ENCODE results near the gene C16orf78. TPM values are rescaled to one million over a fixed set of nuclear protein-coding genes. Genes with fewer than 3 reads are reported as not detected.

Gene C16orf78
- total RNA-seq, 1 donor from 2014 or later = not detected

GRCh38 chr16:49405530-49405929 lies 31.9 kb downstream of the C16orf78 start:
- no peak for DNase-seq (ENCODE audit: extremely low spot score, unreplicated experiment)
- H3K27ac Mint-ChIP-seq = no peak overlapping the region
- H3K9me3 Mint-ChIP-seq = peaks cover 10% of the 10 kb centered on the region
- H3K4me3 Mint-ChIP-seq = no peak overlapping the region
- peaks cover 14% of the 10 kb centered on the region for H3K27me3 Mint-ChIP-seq
- peaks cover 7% of the 10 kb centered on the region for H3K4me1 Mint-ChIP-seq (ENCODE audit: unreplicated experiment)
- TF ChIP-seq CTCF (conservative IDR thresholded peaks at IDR 0.05) = no peak
- H3K36me3 Mint-ChIP-seq = no peaks in the 10 kb centered on the region

- peak; percentile 89 for DNase-seq (ENCODE audit: extremely low spot score, unreplicated experiment)
- peak; percentile 97 for TF ChIP-seq CTCF (conservative IDR thresholded peaks at IDR 0.05)
- H3K36me3 Mint-ChIP-seq = no peaks in the 10 kb centered on the region
- peaks cover 15% of the 10 kb centered on the region for H3K27me3 Mint-ChIP-seq
- H3K27ac Mint-ChIP-seq = no peak overlapping the region
- H3K9me3 Mint-ChIP-seq = peaks cover 10% of the 10 kb centered on the region
- H3K4me3 Mint-ChIP-seq = no peak overlapping the region
- peaks cover 7% of the 10 kb centered on the region for H3K4me1 Mint-ChIP-seq (ENCODE audit: unreplicated experiment)
These were observed 34.4 kb downstream of the C16orf78 start for GRCh38 chr16:49407873-49408550.

GRCh38 chr16:49409121-49409520 lies 35.5 kb downstream of the C16orf78 start:
- no peak overlapping the region for H3K4me3 Mint-ChIP-seq
- no peak for TF ChIP-seq CTCF (conservative IDR thresholded peaks at IDR 0.05)
- H3K36me3 Mint-ChIP-seq = no peaks in the 10 kb centered on the region
- peaks cover 10% of the 10 kb centered on the region for H3K9me3 Mint-ChIP-seq
- DNase-seq (ENCODE audit: extremely low spot score, unreplicated experiment) = no peak
- peaks cover 7% of the 10 kb centered on the region for H3K4me1 Mint-ChIP-seq (ENCODE audit: unreplicated experiment)
- peaks cover 15% of the 10 kb centered on the region for H3K27me3 Mint-ChIP-seq
- H3K27ac Mint-ChIP-seq = no peak overlapping the region

DNA sequence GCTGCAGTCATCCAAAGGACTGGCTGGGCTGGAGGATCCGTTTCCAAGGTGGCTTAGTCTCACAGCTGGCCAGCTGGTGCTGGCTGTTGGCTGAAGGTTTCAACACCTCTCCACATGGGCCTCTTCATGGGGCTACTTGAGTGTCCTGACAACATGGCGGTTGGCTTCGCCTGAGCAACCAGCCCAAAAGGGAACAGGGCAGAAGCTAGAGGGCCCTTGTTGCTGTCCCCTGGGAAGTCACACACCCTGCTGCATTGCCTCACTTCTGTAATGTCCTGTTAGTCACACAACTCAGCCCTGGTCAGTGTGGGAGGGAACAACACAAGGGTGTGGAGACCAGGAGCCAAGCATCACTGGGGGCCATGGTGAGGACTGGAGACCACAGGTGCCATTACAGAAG lies 36.6 kb downstream of the C16orf78 start:
- Mint-ChIP-seq H3K36me3 (no peaks in the 10 kb centered on the region), H3K27ac (no peak overlapping the region), H3K4me1 (ENCODE audit: unreplicated experiment) (peaks cover 7% of the 10 kb centered on the region), H3K27me3 (peaks cover 15% of the 10 kb centered on the region), H3K4me3 (no peak overlapping the region), H3K9me3 (peaks cover 10% of the 10 kb centered on the region)
- TF ChIP-seq CTCF (conservative IDR thresholded peaks at IDR 0.05) = no peak
- no peak for DNase-seq (ENCODE audit: extremely low spot score, unreplicated experiment)

DNA sequence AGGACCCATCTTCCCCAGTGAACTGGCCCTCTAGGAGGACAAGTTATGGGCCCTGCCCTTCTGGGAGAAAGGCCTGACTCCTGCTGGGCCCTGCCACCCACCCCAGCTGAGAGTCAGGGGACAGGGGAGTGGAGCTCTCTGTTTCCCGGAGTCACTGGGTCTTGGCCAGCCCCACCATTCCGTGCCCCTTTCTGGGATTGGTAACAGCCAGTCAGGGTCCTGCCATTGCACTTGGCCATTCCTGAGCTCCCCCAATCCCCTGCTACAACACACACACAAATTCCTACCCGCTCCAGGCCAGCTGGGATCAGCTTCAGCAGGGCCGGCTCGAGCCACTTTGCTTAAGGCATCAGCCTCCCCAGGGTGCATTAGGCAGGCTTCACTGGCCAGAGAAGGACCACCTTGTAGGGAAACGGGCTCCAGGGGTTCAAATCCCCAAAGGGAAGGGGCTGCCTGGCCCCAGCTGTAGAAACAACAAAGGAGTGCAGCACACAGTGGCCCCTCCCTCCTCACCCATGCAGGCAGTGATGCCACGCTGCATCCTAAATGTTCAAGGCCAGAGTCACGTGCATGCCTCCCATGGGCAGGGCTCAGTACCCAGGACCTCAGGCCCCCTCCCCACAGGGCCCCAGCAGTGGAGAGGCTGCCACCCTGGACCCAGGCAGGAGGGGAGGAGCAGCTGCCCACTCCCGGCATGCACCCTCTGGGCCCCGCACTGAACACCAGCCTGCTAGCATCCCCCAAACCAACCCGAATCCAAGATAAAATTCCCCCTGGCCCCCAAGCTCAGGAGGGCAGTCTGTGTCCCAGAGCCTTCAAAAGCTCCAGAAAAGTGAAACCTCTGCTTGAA lies 37.7 kb downstream of the C16orf78 start:
- Mint-ChIP-seq H3K36me3 (no peaks in the 10 kb centered on the region), H3K27me3 (peaks cover 15% of the 10 kb centered on the region), H3K9me3 (peaks cover 10% of the 10 kb centered on the region)

More for the DNA sequence above, 37.7 kb downstream of the C16orf78 start:
- peaks cover 7% of the 10 kb centered on the region for H3K4me1 Mint-ChIP-seq (ENCODE audit: unreplicated experiment)
- DNase-seq (ENCODE audit: extremely low spot score, unreplicated experiment) = no peak
- H3K27ac Mint-ChIP-seq = no peak overlapping the region
- no peak for TF ChIP-seq CTCF (conservative IDR thresholded peaks at IDR 0.05)
- H3K4me3 Mint-ChIP-seq = no peak overlapping the region

All from type B pancreatic cell (in vitro differentiated cells).